Type B pancreatic cell (in vitro differentiated cells): ENCODE measurements around the gene MPV17. TPM values are rescaled to one million over a fixed set of nuclear protein-coding genes. Genes with fewer than 3 reads are reported as not detected.

Source experiments
- DNase-seq: peaks from one replicate; pipeline ENCODE4 v3.0.0; 2021; ENCODE audit warnings: mixed read lengths; ENCODE audit not compliant: unreplicated experiment; ENCODE audit errors: extremely low spot score
- H3K27ac Mint-ChIP-seq: 2 replicates; pipeline ENCODE4 v1.8.0; 2021; ENCODE audit warnings: mild to moderate bottlenecking, mixed read lengths
- H3K27me3 Mint-ChIP-seq: 2 replicates; pipeline ENCODE4 v1.8.0; 2021; ENCODE audit warnings: mixed read lengths
- H3K36me3 Mint-ChIP-seq: 2 replicates; pipeline ENCODE4 v1.8.0; 2021; ENCODE audit warnings: mixed read lengths
- H3K4me1 Mint-ChIP-seq: one replicate; pipeline ENCODE4 v1.8.0; 2021; ENCODE audit warnings: mixed read lengths; ENCODE audit not compliant: unreplicated experiment
- H3K4me3 Mint-ChIP-seq: 2 replicates; pipeline ENCODE4 v1.8.0; 2021; ENCODE audit warnings: mild to moderate bottlenecking, mixed read lengths
- H3K9me3 Mint-ChIP-seq: 2 replicates; pipeline ENCODE4 v1.8.0; 2021; ENCODE audit warnings: mixed read lengths
- total RNA-seq: library from RNA; stranded (reverse); gene quantifications from 2 replicates; pipeline ENCODE4 v1.2.1, GENCODE V29; 2021; ENCODE audit warnings: low replicate concordance
- TF ChIP-seq, protein P1 (sequence below): fragments of 200-600 bp; sonication (generic); conservative IDR thresholded peaks from 2 replicates; pipeline ENCODE4 v1.5.0; 2021; ENCODE audit warnings: antibody characterized with exemption, mild to moderate bottlenecking

Gene MPV17
- total RNA-seq, 1 donor from 2014 or later: 62.4 TPM

GRCh38 chr2:27363933-27364332, 41.0 kb upstream of the MPV17 start:
- no peak for DNase-seq
- no peak overlapping the region for H3K27ac Mint-ChIP-seq
- H3K27me3 Mint-ChIP-seq: no peaks in the 10 kb centered on the region
- H3K9me3 Mint-ChIP-seq: no peaks in the 10 kb centered on the region
- peaks cover 14% of the 10 kb centered on the region for H3K36me3 Mint-ChIP-seq
- TF ChIP-seq, protein P1, sequence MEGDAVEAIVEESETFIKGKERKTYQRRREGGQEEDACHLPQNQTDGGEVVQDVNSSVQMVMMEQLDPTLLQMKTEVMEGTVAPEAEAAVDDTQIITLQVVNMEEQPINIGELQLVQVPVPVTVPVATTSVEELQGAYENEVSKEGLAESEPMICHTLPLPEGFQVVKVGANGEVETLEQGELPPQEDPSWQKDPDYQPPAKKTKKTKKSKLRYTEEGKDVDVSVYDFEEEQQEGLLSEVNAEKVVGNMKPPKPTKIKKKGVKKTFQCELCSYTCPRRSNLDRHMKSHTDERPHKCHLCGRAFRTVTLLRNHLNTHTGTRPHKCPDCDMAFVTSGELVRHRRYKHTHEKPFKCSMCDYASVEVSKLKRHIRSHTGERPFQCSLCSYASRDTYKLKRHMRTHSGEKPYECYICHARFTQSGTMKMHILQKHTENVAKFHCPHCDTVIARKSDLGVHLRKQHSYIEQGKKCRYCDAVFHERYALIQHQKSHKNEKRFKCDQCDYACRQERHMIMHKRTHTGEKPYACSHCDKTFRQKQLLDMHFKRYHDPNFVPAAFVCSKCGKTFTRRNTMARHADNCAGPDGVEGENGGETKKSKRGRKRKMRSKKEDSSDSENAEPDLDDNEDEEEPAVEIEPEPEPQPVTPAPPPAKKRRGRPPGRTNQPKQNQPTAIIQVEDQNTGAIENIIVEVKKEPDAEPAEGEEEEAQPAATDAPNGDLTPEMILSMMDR: no peak
- no peaks in the 10 kb centered on the region for H3K4me1 Mint-ChIP-seq
- no peak overlapping the region for H3K4me3 Mint-ChIP-seq

GRCh38 chr2:27362678-27363420, 40.0 kb upstream of the MPV17 start:
- no peak for DNase-seq
- H3K27me3 Mint-ChIP-seq: no peaks in the 10 kb centered on the region
- TF ChIP-seq, protein P1: no peak
- no peaks in the 10 kb centered on the region for H3K9me3 Mint-ChIP-seq
- peaks cover 4% of the 10 kb centered on the region for H3K4me1 Mint-ChIP-seq
- H3K27ac Mint-ChIP-seq: peak overlapping the region; percentile 29
- H3K4me3 Mint-ChIP-seq: no peak overlapping the region
- H3K36me3 Mint-ChIP-seq: peaks cover 21% of the 10 kb centered on the region

DNA sequence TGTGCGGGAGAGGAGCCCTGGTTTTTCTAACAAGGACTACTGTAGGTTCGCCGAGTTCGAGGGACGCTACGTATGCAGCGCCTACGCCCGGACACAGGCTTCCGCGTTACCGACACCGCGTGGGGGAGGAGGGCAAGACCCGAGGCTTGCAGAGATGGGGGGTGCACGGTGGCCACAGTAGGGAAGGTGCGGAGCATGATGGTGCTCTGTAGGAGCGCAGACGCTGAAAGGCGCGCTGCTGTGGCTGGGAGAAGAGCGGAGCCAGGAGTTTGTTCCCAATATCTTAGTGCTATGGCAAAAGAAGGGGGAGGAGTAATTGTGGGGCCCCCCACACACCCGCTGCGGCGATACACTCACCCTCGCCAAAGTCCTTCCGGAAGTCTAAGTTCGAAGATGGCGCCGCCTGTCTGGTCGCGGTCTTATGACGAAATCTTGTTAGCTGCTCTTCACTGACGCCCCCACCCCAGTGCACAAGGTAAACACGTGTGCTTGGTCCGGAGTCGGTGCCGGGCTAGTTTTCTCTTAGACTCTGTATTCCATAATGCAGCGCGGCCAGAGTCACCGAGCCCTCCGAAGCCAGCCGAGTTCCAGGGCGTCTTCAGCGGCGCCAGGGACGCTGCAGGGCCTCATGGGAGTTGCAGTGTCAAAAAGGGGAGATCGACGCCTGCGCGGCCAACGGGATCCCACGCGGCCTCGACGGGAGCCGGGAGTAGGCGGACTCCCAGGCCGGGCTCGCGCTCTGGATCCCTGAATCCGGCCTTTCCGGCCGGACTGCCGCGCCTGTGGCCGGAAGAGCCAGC, 33.7 kb upstream of the MPV17 start, which contains the start of gene GTF3C2:
TSS of gene GTF3C2 (minus strand) at position 383 of the 800 bp plus-strand sequence. CDS start 13,210 bp downstream, outside the sequence.
- H3K27me3 Mint-ChIP-seq: no peaks in the 10 kb centered on the region
- peaks cover 29% of the 10 kb centered on the region for H3K4me1 Mint-ChIP-seq
- peaks cover 18% of the 10 kb centered on the region for H3K36me3 Mint-ChIP-seq
- no peaks in the 10 kb centered on the region for H3K9me3 Mint-ChIP-seq
- H3K4me3 Mint-ChIP-seq: peak within 1 kb of the TSS; percentile 98
- DNase-seq: peak; percentile 93
- peak within 1 kb of the TSS; percentile 98 for H3K27ac Mint-ChIP-seq
- TF ChIP-seq, protein P1: no peak

GRCh38 chr2:27356056-27356381, 33.1 kb upstream of the MPV17 start:
- peak overlapping the region; percentile 98 for H3K4me3 Mint-ChIP-seq
- TF ChIP-seq, protein P1: no peak

DNA sequence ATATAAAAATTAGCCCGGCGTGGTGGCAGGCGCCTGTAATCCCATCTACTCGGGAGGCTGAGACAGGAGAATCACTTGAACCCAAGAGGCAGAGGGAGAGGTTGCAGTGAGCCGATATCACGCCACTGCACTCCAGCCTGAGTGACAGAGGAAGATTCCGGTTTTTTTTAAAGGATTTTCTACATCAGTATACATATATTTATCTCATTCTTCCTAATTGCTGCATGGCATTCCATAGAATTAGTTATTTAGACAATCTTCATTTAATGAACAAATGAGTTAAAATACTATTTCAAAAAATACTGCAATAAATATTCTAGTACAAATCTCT, 31.7 kb upstream of the MPV17 start:
- DNase-seq: no peak
- Mint-ChIP-seq H3K4me1 (peaks cover 31% of the 10 kb centered on the region), H3K36me3 (peaks cover 18% of the 10 kb centered on the region), H3K27me3 (no peaks in the 10 kb centered on the region), H3K9me3 (no peaks in the 10 kb centered on the region), H3K4me3 (peak overlapping the region; percentile 77), H3K27ac (peak overlapping the region; percentile 91)
- TF ChIP-seq, protein P1: no peak

More at GRCh38 chr2:27356056-27356381, 33.1 kb upstream of the MPV17 start:
- DNase-seq: no peak
- Mint-ChIP-seq H3K9me3 (no peaks in the 10 kb centered on the region), H3K4me1 (peaks cover 31% of the 10 kb centered on the region), H3K27ac (peak overlapping the region; percentile 98), H3K36me3 (peaks cover 18% of the 10 kb centered on the region), H3K27me3 (no peaks in the 10 kb centered on the region)
